SH-SY5Y (cell line): ENCODE data around the gene RNF123.

Experiments used
- GATA2 ChIP-seq: IDR thresholded peaks from 2 replicates; pipeline ENCODE4 v1.6.1; 2011; ENCODE audit warnings: mild to moderate bottlenecking, low read depth, low read length
- GATA3 ChIP-seq: IDR thresholded peaks from 2 replicates; pipeline ENCODE4 v1.6.1; 2011; ENCODE audit warnings: low read depth, mild to moderate bottlenecking, low read length, moderate library complexity

- TF ChIP-seq GATA2 (no peak), GATA3 (no peak)
Measured at GRCh38 chr3:49642708-49643145, 46.6 kb upstream of the RNF123 start.
